Activated CD8-positive, alpha-beta memory T cell treated with anti-CD3 and anti-CD28 coated beads, Interleukin-2, amount 50 U/mL, for 24 hours (primary cell): ENCODE results near the gene RRP12.

Experiments
- DNase-seq: peaks from one replicate; pipeline ENCODE4 v3.0.0-alpha.2; 2020; ENCODE audit errors: extremely low read depth

RRP12 gene

GRCh38 chr10:97336942-97337831, 64.0 kb downstream of the RRP12 start:
- DNase-seq: no peak

- no peak for DNase-seq
Measured at GRCh38 chr10:97336446-97336845, 64.7 kb downstream of the RRP12 start.

DNA sequence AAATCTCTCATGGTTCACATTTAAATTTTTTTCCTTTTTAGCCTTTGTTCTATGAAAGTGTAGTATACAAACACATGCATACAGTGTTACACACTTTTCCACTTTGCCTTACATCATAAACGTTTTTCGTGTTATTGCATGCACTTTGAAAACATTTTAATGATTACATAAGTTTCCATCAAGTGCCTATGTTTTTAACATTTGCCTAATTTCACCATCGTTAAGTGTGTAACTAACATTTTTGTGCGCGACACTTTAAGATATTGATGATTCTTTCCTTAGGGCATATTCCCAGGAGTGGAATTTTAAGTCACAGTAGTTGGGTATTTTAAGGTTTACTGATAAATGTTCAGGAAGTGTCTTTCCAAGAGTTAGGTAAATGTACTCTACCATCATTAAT, 65.1 kb downstream of the RRP12 start:
- DNase-seq: no peak

- no peak for DNase-seq
Measured at GRCh38 chr10:97335188-97335619, 65.9 kb downstream of the RRP12 start.

GRCh38 chr10:97334370-97335175, 66.6 kb downstream of the RRP12 start, which contains the start of gene FRAT2:
Gene FRAT2, minus strand, starts transcription at chr10:97334729. Its CDS starts 157 bp downstream, at chr10:97334572.
- DNase-seq: peak; percentile 63

DNA sequence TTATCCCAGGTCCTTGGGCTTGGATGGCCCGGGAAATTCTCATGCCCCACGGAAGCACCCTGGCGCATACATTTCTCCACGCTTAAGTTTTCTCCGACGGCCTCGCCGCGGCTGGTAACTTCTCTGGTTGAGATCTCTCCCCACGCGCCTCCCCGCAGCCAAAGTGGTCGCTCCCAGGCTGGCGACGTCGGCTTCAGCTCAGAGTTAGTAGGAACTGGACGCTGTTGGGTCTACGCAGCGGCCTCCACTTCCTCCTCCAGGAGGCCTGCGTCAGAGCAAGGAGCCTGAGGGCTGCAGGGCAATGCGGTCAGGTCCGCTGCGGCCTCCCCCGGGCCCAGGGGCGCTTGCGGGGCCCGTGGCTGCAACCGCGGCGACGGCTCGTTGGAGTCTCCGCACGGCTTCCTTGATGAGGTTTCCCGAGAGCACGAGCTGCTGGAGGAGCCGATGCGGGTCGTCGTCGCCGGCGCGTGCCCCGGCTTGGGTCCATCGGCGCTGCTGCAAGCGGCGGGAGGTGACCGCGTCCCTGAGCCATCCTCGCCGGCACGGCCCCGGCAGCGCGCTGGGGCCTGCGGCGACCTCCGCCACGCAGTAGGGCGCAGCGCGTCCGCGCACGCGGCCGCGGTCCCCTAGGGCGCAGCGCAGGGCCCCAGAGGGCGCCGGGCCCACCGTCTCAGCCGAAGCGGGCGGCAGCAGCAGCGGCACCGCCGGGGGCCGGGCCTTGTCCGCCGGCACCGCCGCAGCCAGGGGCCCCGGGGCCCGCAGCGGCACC, 67.4 kb downstream of the RRP12 start:
- DNase-seq: no peak

DNA sequence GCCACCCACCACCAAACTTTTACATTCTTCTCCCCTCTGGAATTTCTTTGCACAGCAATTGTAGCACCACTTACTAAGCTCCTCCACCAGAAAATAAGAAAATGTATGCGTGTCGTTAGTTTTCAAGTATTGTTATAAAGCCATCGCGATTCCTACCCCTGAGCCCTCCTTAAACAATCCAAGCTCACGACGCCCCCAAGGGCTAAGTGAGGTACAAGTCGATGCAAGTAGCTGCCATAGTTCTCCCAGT, 67.9 kb downstream of the RRP12 start:
- no peak for DNase-seq

DNA sequence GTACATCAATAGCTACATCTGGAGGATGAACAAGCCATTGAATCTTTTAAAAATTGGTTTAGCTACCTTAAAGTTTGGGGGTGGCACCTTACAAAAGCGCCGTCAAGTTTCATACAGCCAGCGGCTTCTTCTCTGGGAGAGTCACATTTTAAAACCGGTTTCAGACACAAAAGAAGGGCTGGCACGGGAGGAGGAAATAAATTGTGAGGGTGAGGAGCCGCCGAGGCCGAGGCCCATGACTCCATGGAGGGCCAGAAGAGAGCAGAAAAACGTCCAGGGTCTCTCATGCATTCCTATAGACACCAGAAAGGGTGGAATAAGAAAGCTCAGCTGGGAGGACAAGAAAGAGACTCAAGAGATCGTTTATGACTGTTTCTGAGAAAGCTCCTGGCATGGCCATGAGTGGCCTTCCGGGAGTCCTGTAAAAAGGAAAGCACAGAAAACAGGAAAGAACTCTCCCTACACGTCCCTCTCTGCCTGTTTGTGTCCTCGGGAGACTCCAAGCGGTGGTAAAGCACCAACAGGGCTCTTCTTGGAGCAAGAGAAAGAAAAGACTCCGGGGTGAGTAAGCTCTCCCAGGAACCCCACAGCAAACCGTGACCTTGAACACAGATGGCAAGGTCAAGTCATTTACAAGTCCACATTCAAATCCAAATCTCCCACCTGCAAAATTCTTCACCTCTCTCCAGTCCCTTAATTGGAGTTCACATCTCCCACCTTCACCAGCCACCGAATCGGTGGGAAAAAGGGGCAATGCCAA, 68.4 kb downstream of the RRP12 start:
- DNase-seq: no peak

GRCh38 chr10:97331153-97331703, 69.9 kb downstream of the RRP12 start:
- DNase-seq: no peak

DNA sequence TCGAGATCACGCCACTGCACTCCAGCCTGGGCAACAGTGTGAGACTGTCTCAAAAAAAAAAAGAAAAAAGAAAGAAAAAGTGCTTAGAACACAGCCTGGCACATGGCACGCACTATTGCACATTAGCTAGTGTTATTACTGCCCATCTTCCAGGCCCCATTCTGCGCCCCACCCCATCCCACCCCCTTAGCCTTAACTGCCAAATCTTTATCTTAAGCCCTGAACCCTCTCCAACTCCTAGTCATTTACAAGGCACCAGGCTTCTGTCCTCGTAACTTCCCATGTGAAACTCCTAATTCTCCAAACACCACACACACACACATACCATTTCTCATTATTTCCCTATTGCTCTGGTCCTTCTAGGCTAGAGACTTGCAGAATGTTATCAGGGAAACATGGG, 71.4 kb downstream of the RRP12 start:
- DNase-seq: no peak

GRCh38 chr10:97328646-97329453, 72.3 kb downstream of the RRP12 start:
- DNase-seq: no peak

DNA sequence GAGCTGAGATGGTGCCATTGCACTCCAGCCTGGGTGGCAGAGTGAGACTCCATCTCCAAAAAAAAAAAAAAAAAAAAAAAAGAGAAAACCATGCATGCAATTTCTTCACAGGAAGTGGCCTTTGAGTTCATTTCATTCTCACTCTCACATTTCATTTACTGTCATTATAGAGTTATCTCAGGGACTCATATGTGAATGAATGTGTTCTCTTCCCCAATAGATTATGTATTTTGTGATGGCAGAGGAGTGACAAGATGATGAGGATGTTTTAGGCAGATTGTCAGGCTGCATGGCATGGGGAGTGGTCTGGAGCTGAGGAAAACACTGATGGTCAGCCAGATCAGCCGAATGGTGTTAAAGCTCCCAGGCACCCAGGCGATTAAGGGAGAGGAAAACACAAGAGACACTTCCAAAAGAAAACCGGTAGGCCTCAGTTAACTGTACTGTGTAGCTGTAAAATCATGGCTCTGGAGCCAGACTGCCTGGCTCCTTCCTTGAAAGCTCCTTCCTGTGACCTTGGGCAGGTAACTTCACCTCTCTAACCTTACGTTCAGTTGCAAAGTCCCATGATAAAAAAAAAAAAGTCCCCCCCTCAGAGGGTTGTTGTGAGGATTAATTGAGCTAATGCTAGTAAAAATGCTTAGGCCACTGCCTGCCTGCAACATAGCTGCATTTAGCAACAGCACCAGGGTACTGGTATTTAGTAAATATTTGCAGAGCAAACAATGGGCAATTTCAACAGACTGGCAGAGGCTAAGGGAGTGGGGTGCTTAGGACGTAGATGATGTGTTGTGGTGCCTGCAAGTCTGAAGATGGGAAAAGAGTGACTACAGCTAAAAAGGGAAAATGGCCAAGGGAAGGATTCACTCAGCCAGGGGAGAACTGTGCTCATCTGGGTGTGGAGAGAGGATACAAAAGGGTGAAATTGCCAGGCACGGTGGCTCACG, 73.5 kb downstream of the RRP12 start:
- DNase-seq: no peak

- no peak for DNase-seq
Measured at GRCh38 chr10:97325754-97326153, 75.4 kb downstream of the RRP12 start.

DNA sequence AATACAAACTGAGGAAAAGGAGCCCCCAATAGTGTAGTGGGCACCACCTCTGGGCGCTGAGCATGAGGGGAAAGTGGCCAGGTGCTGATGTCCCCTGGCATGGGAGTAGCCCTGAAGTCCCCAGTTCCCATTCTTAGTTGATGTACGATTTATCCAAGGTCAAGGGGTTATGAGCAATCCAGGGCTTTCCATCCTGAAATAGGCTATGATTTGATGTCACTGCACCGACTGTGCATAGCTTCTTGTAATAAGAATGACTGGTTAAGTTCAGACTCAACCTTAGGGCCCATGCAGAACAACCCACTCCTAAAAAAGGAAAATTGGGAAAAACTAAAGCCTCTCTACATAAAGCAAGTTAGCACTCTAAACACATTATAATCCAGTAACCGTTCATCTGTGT, 77.6 kb downstream of the RRP12 start:
- DNase-seq: no peak

- no peak for DNase-seq
Measured at GRCh38 chr10:97321804-97322190, 79.3 kb downstream of the RRP12 start.

GRCh38 chr10:97321032-97321803, 79.9 kb downstream of the RRP12 start:
- no peak for DNase-seq

DNA sequence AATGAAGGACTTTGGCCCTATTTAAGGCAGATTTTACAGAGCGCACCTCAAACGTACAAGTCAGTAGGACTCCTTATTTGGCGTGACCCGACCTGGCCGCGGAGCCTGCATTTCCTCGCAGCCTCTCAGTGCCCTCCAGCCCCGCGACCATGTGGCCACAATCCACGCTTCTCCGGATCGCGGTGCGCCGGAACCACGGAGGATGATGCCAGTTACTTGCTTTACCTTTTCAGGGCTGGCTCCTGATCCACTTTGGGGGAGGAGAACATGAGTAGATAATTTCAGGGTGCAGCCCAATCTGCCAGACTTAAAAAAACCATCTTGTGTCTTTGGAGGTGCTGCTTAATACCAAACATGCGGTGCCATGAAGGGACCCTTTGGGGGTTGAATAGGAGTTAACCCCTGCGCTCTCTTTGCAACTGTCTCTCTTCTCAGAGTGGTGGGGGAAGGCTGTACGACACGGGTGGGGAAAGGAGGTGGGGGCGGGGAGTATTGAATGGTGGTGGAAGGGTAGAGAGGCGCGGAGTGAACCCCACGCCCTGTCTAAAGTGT, 80.6 kb downstream of the RRP12 start:
- DNase-seq: no peak
